PFSK-1 (cell line): ENCODE results near the gene TGIF2.

ENCODE experiments used
- FOXP2 ChIP-seq: optimal IDR thresholded peaks from 2 replicates; pipeline ENCODE3; 2011; ENCODE audit warnings: borderline replicate concordance, control low read depth, inconsistent platforms; ENCODE audit not compliant: insufficient read depth; ENCODE audit errors: extremely low read length, extremely low read depth
- POLR2AphosphoS5 ChIP-seq: IDR thresholded peaks from 2 replicates; pipeline ENCODE4 v1.6.1; 2012; ENCODE audit warnings: low read depth, mild to moderate bottlenecking, control low read depth, low read length, moderate library complexity
- REST ChIP-seq, 2 experiments: IDR thresholded peaks; 2 replicates each; pipeline versions ENCODE4 v1.6.1 to v1.8.0; 2011 to 2012; ENCODE audit warnings: low read depth in 2 of 2, low read length in 2 of 2, control low read depth in 1 of 2, inconsistent platforms in 1 of 2, mild to moderate bottlenecking in 1 of 2, moderate library complexity in 1 of 2; ENCODE audit not compliant: insufficient read depth in 1 of 2
- SIN3A ChIP-seq: IDR thresholded peaks from 2 replicates; pipeline ENCODE4 v1.6.1; 2012; ENCODE audit warnings: mild to moderate bottlenecking, low read length, moderate library complexity, borderline replicate concordance; ENCODE audit not compliant: insufficient read depth
- TAF1 ChIP-seq: IDR thresholded peaks from 2 replicates; pipeline ENCODE4 v1.6.1; 2012; ENCODE audit warnings: low read length, control low read depth, borderline replicate concordance; ENCODE audit not compliant: insufficient read depth

Gene TGIF2

GRCh38 chr20:36544134-36545018, 29.0 kb upstream of the TGIF2 start:
- no peak for TF ChIP-seq FOXP2
- no peak for TF ChIP-seq REST (IDR thresholded peaks at IDR 0.05; ENCODE audit: insufficient read depth in 1 of 2, low read depth in 2 of 2, low read length in 2 of 2)
- TF ChIP-seq SIN3A: no peak
- no peak for TF ChIP-seq POLR2AphosphoS5
- no peak for TF ChIP-seq TAF1

- TF ChIP-seq REST (IDR thresholded peaks at IDR 0.05; ENCODE audit: insufficient read depth in 1 of 2, low read depth in 2 of 2, low read length in 2 of 2) (no peak), FOXP2 (no peak)
These were observed 27.2 kb upstream of the TGIF2 start for GRCh38 chr20:36546111-36546736.

- TF ChIP-seq REST (IDR thresholded peaks at IDR 0.05; ENCODE audit: insufficient read depth in 1 of 2, low read depth in 2 of 2, low read length in 2 of 2): no peak
- no peak for TF ChIP-seq FOXP2
- no peak for TF ChIP-seq SIN3A
- no peak for TF ChIP-seq TAF1
- no peak for TF ChIP-seq POLR2AphosphoS5
These were observed 26.0 kb upstream of the TGIF2 start for GRCh38 chr20:36547186-36548005.

GRCh38 chr20:36548006-36548315, 25.4 kb upstream of the TGIF2 start:
- TF ChIP-seq FOXP2 (no peak), SIN3A (no peak), POLR2AphosphoS5 (no peak)

GRCh38 chr20:36548704-36549627, 24.4 kb upstream of the TGIF2 start:
- no peak for TF ChIP-seq TAF1
